Smooth muscle cell of bladder (primary cell): ENCODE results near the gene DEFB112. TPM values are rescaled to one million over a fixed set of nuclear protein-coding genes. Genes with fewer than 3 reads are reported as not detected.

ENCODE experiments used
- total RNA-seq: library from RNA; depleted of rRNA; stranded (reverse); fragments of >200 nt; gene quantifications from 2 replicates; pipeline ENCODE4 v1.2.3, GENCODE V29; 2014

DEFB112 gene, protein sequence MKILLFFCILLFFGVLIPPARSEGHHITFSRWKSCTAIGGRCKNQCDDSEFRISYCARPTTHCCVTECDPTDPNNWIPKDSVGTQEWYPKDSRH
- not detected in 2 replicates for total RNA-seq

DNA sequence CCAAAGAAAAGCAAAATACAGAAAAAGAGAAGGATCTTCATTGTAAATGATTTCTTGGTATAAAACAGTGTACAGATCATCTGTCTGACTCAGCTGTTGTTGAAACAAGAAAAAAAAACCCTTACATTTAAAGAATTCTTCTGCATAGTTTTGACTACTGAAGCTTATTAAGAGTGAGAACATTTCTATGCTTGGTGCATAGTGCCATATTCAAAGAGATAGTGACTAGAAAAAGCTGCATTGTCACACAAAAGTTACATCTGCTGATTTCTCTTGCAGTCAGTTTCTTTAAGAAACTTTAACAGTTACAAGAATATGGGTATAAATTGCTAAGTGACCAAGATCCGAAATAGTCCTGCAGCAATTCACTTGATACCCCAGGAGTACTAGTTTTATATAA, at the start of gene DEFB112:
Gene DEFB112, minus strand, starts transcription at position 101 of the 400 bp plus-strand sequence. Its CDS starts 60 bp downstream, at position 41.

DNA sequence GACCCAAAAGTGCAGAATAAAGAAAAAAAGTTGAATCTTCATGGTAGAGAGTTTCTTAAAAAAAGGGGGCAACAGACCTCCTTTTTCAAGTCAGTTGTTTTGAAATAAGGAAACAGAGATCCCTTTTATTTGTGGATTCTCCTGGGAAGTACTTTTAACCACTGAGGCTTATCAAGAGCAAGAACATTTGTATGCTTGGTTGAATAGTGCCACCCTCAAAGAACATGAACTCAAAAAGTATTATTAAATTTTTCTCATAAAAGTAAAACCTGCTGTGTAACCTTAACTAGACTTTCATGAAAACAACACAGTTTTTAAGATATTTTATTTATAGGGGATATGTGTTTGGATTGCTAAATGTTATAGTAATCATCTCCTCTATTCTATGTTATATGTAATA, 27.8 kb downstream of the DEFB112 start, which contains the start of gene DEFB110:
Gene DEFB110, minus strand, starts transcription at position 101 of the 400 bp plus-strand sequence. Its CDS starts 59 bp downstream, at position 42.

Other genes starting within 250 kb of the DEFB112 start
- not detected in 2 replicates for gene CRISP1, start 183.4 kb downstream of the DEFB112 start, total RNA-seq
- not detected in 2 replicates for gene DEFB114, start 85.8 kb downstream of the DEFB112 start, total RNA-seq
- gene DEFB113, start 80.3 kb downstream of the DEFB112 start, total RNA-seq = not detected in 2 replicates
- not detected in 2 replicates for gene DEFB110, start 27.9 kb downstream of the DEFB112 start, total RNA-seq